Spleen (tissue), 11 donors: ENCODE data around the gene STARD9. TPM values are rescaled to one million over a fixed set of nuclear protein-coding genes. Genes with fewer than 3 reads are reported as not detected.

Experiments used
- DNase-seq: peaks from one replicate; pipeline ENCODE4 v3.0.0-alpha.2; 2020
- H3K27ac ChIP-seq, 8 donors: fragments of 200-600 bp; sonication (generic) in 7 of 8; 1 replicate in 4 of 8; 2 replicates in 4 of 8; pipeline versions ENCODE4 v1.5.0 to v1.8.0; 2016 to 2021; ENCODE audit warnings: inconsistent platforms in 4 of 8, mild to moderate bottlenecking in 4 of 8, moderate library complexity in 1 of 8
- H3K27me3 ChIP-seq, 7 donors: fragments of 200-600 bp; sonication (generic) in 6 of 7; replicated peaks in 1 of 7; 1 replicate in 4 of 7; 2 replicates in 3 of 7; pipeline versions ENCODE4 v1.5.0 to v1.8.0; 2016 to 2021; ENCODE audit warnings: inconsistent platforms in 3 of 7, mild to moderate bottlenecking in 1 of 7
- H3K36me3 ChIP-seq, 6 donors: fragments of 200-600 bp; sonication (generic) in 5 of 6; 1 replicate in 4 of 6; 2 replicates in 2 of 6; pipeline versions ENCODE4 v1.5.0 to v1.8.0; 2016 to 2021; ENCODE audit warnings: inconsistent platforms in 2 of 6
- H3K4me1 ChIP-seq, 6 donors: fragments of 200-600 bp; sonication (generic) in 5 of 6; 1 replicate in 3 of 6; 2 replicates in 3 of 6; pipeline versions ENCODE4 v1.5.0 to v1.8.0; 2016 to 2021; ENCODE audit warnings: inconsistent platforms in 3 of 6
- H3K4me3 ChIP-seq, 8 donors: fragments of 200-600 bp; sonication (generic) in 7 of 8; 1 replicate in 4 of 8; 2 replicates in 4 of 8; pipeline versions ENCODE4 v1.5.0 to v1.8.0; 2016 to 2021; ENCODE audit warnings: inconsistent platforms in 4 of 8, mild to moderate bottlenecking in 4 of 8, moderate library complexity in 2 of 8
- H3K9me3 ChIP-seq, 8 donors: fragments of 200-600 bp; sonication (generic) in 7 of 8; 1 replicate in 4 of 8; 2 replicates in 4 of 8; pipeline versions ENCODE4 v1.5.0 to v1.8.0; 2016 to 2021; ENCODE audit warnings: inconsistent platforms in 4 of 8
- POLR2A ChIP-seq, 3 donors: fragments of 450-650 bp; IDR thresholded peaks; one replicate each; pipeline ENCODE4 v1.5.1; 2017; ENCODE audit warnings: antibody characterized with exemption in 3 of 3, mild to moderate bottlenecking in 1 of 3
- POLR2AphosphoS5 ChIP-seq, 3 donors: sonication (generic); formaldehyde crosslinking; IDR thresholded peaks; one replicate each; pipeline ENCODE4 v1.5.1; 2017; ENCODE audit warnings: antibody characterized with exemption in 3 of 3
- WGBS, 5 donors: extraction: QIAGEN DNeasy Blood & Tissue Kit in 3 of 5; methylation state at CpG; one replicate each; pipeline versions ENCODE4 v1.1.5 to v1.1.7; 2013 to 2018; 5-methylcytosine and 5-hydroxymethylcytosine counted together
- intact Hi-C: fragments of 100-400 bp; cut with DNase I; formaldehyde crosslinking; loops from one replicate; pipeline ENCODE4 v1.15.0; 2023; ENCODE audit warnings: low total_unique reads
- polyA plus RNA-seq, 3 donors: library from polyadenylated mRNA; stranded (reverse); fragments of 200-250 nt; gene quantifications; one replicate each; pipeline ENCODE4 v1.2.1, GENCODE V29; 2013
- total RNA-seq, 7 donors: library from RNA; depleted of rRNA in 3 of 7; stranded (reverse); fragments of >200 nt in 3 of 7; fragmentation: NEBNext Ultra II Directional in 4 of 7; extraction: Animal tissue kit (Norgen Biotek cat#: 25700) in 4 of 7; gene quantifications; one replicate each; pipeline versions ENCODE4 v1.1.0 to v1.2.1, GENCODE V29; 2016 to 2021
- TF ChIP-seq, protein P1 (sequence below), 11 experiments: fragments of 200-600 bp in 7 of 11; fragments of 450-650 bp in 4 of 11; sonication (generic) in 4 of 11; IDR thresholded peaks in 8 of 11; conservative IDR thresholded peaks in 3 of 11; 1 replicate in 7 of 11; 2 replicates in 4 of 11; pipeline versions ENCODE4 v1.4.0 to v1.8.0; 2016 to 2021; ENCODE audit warnings: antibody characterized with exemption in 11 of 11, inconsistent platforms in 4 of 11, mild to moderate bottlenecking in 1 of 11
- donor health status: healthy with polysubstance abuse.
- donor health status: DM: no; HTN: no; CAD: no; lungs with moderate emphysema.
- donor health status: DM: no; HTN: no; CAD: no.
- donor health status: Bipolar disorder and iron deficiency.
- donor health status: healthy.
- donor health status: DM: no; HTN: no; CAD: no.
- donor health status: DM: yes; HTN: yes; CAD: no.

Gene STARD9
- total and polyA plus RNA-seq, 10 donors = 0.97 to 30.8 (median 21.6) TPM

DNA sequence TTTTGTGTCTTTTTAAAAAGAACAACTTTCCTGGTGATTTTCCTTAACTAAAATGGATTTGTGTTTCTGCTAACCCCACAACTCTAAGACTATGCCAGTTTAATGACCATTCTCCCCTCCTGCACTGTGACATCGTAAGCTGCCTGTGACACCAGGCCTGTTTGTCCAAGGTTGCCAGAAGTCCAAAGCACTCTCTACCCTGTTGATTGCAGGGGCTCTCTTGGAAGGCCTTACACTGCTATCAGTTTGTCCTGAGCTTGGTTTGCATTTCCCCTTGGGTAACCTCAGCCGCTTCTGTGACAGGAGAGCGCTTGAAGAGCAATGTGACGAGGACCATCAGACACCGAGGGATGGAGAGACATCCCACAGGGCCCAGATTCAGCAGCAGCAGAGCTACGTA is 105.7 kb downstream of the STARD9 start:
- WGBS, 5 donors = 91 to 97% (median 93%) methylated on average over 6 of the region's 6 CpGs
- no peaks in the 10 kb centered on the region for H3K27me3 ChIP-seq
- DNase-seq = no peak
- no peaks in the 10 kb centered on the region for H3K4me1 ChIP-seq
- no peak overlapping the region for H3K27ac ChIP-seq
- no peak overlapping the region for H3K4me3 ChIP-seq
- H3K9me3 ChIP-seq = no peaks in the 10 kb centered on the region
- H3K36me3 ChIP-seq = peaks cover 0 to 100% (median 56%) of the 10 kb centered on the region in 6 donors
- intact Hi-C loops = no loop called here
- no peak for TF ChIP-seq POLR2AphosphoS5 (IDR thresholded peaks at IDR 0.05)
- TF ChIP-seq POLR2A (IDR thresholded peaks at IDR 0.05) = no peak
- TF ChIP-seq, protein P1, sequence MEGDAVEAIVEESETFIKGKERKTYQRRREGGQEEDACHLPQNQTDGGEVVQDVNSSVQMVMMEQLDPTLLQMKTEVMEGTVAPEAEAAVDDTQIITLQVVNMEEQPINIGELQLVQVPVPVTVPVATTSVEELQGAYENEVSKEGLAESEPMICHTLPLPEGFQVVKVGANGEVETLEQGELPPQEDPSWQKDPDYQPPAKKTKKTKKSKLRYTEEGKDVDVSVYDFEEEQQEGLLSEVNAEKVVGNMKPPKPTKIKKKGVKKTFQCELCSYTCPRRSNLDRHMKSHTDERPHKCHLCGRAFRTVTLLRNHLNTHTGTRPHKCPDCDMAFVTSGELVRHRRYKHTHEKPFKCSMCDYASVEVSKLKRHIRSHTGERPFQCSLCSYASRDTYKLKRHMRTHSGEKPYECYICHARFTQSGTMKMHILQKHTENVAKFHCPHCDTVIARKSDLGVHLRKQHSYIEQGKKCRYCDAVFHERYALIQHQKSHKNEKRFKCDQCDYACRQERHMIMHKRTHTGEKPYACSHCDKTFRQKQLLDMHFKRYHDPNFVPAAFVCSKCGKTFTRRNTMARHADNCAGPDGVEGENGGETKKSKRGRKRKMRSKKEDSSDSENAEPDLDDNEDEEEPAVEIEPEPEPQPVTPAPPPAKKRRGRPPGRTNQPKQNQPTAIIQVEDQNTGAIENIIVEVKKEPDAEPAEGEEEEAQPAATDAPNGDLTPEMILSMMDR (IDR thresholded peaks at IDR 0.05 in 8 of 11, conservative IDR thresholded peaks at IDR 0.05 in 3 of 11) = no peak

DNA sequence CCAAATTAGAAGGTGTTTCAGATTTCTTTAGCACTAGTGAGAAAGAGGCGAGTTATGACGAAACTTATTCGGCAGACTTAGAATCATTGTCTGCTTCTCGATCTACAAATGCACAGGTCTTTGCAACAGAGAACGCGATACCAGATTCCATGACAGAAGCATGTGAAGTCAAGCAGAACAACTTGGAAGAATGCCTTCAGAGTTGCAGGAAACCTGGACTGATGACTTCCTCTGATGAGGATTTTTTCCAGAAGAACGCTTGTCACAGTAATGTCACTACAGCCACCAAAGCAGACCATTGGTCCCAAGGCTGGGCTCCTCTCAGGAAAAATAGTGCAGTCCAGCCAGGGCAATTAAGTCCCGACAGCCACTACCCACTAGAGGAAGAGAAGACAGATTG is 110.9 kb downstream of the STARD9 start:
- no peak for DNase-seq
- Histone ChIP-seq H3K36me3 (peaks cover 0 to 93% (median 37%) of the 10 kb centered on the region in 6 donors), H3K9me3 (no peaks in the 10 kb centered on the region), H3K27ac (no peak overlapping the region), H3K27me3 (no peaks in the 10 kb centered on the region), H3K4me1 (no peaks in the 10 kb centered on the region), H3K4me3 (no peak overlapping the region)
- TF ChIP-seq POLR2AphosphoS5 (IDR thresholded peaks at IDR 0.05) = no peak
- TF ChIP-seq POLR2A (IDR thresholded peaks at IDR 0.05) = no peak
- TF ChIP-seq, protein P1 (IDR thresholded peaks at IDR 0.05 in 8 of 11, conservative IDR thresholded peaks at IDR 0.05 in 3 of 11) = no peak
- WGBS, 5 donors = 91 to 98% (median 95%) methylated on average over 8 of the region's 8 CpGs
- intact Hi-C loops = no loop called here

DNA sequence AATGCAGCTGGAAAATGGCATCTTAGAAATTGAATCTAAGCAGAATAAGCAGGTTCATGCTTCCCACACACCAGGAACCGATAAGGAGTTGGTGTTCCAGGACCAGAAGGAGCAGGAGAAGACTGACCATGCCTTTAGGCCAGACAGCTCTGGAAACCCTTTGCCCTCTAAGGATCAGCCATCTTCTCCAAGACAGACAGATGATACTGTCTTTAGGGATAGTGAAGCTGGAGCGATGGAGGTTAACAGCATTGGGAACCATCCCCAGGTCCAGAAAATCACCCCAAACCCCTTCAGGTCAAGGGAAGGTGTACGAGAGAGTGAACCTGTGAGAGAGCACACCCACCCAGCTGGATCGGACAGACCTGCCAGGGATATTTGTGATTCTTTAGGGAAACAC is 112.3 kb downstream of the STARD9 start:
- H3K4me3 ChIP-seq = no peak overlapping the region
- TF ChIP-seq, protein P1 (IDR thresholded peaks at IDR 0.05 in 8 of 11, conservative IDR thresholded peaks at IDR 0.05 in 3 of 11) = no peak
- no peak for TF ChIP-seq POLR2A (IDR thresholded peaks at IDR 0.05)
- no peak for TF ChIP-seq POLR2AphosphoS5 (IDR thresholded peaks at IDR 0.05)
- intact Hi-C loops = no loop called here
- DNase-seq = no peak
- no peak overlapping the region for H3K27ac ChIP-seq
- WGBS, 5 donors = 94 to 98% (median 94%) methylated on average over 4 of the region's 4 CpGs
- H3K36me3 ChIP-seq = peaks cover 0 to 93% (median 23%) of the 10 kb centered on the region in 6 donors
- no peaks in the 10 kb centered on the region for H3K4me1 ChIP-seq
- no peaks in the 10 kb centered on the region for H3K27me3 ChIP-seq
- H3K9me3 ChIP-seq = no peaks in the 10 kb centered on the region

DNA sequence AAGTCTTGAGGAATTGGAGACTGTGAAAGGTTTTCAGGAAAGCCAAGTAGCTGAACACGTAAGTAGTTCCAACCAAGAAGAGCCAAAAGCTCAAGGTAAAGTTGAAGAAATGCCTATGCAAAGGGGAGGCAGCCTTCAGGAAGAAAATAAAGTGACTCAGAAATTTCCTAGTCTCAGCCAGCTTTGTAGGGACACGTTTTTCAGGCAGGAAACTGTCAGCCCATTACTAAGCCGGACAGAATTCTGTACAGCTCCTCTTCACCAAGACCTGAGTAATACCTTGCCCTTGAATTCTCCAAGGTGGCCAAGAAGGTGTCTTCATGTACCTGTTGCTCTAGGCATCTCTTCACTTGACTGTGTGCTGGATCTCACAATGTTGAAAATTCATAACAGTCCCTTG is 112.9 kb downstream of the STARD9 start:
- Histone ChIP-seq H3K4me1 (no peaks in the 10 kb centered on the region), H3K27me3 (no peaks in the 10 kb centered on the region), H3K4me3 (no peak overlapping the region), H3K27ac (no peak overlapping the region), H3K36me3 (peaks cover 0 to 93% (median 19%) of the 10 kb centered on the region in 6 donors), H3K9me3 (no peaks in the 10 kb centered on the region)
- TF ChIP-seq POLR2AphosphoS5 (IDR thresholded peaks at IDR 0.05) = no peak
- no peak for TF ChIP-seq POLR2A (IDR thresholded peaks at IDR 0.05)
- TF ChIP-seq, protein P1 (IDR thresholded peaks at IDR 0.05 in 8 of 11, conservative IDR thresholded peaks at IDR 0.05 in 3 of 11) = no peak
- DNase-seq = no peak
- WGBS, 5 donors = 82 to 88% (median 84%) methylated on average over 3 of the region's 3 CpGs
- intact Hi-C loops = no loop called here
